GM10266 (cell line): ENCODE data around the gene KRI1.

Experiments
- DNase-seq: peaks from one replicate; pipeline ENCODE4 v3.0.0; 2012; ENCODE audit errors: extremely low spot score
- CTCF ChIP-seq: IDR thresholded peaks from 2 replicates; pipeline ENCODE4 v1.5.1; 2012; ENCODE audit warnings: mild to moderate bottlenecking, low read depth; ENCODE audit not compliant: control insufficient read depth, insufficient read depth; ENCODE audit errors: missing control alignments

Gene KRI1

GRCh38 chr19:10508707-10509106 is 57.1 kb downstream of the KRI1 start:
- no peak for TF ChIP-seq CTCF
- no peak for DNase-seq

GRCh38 chr19:10508036-10508435 is 57.8 kb downstream of the KRI1 start:
- DNase-seq: no peak
- no peak for TF ChIP-seq CTCF

GRCh38 chr19:10505583-10506229 is 60.1 kb downstream of the KRI1 start:
- peak; percentile 80 for DNase-seq
- TF ChIP-seq CTCF: peak; percentile 75
